ENCODE measurements around the gene FAM168B. TPM values are rescaled to one million over a fixed set of nuclear protein-coding genes. Genes with fewer than 3 reads are reported as not detected.
"Not testable (repeated sequence)": the region's sequence is repeated elsewhere in the genome, so short reads cannot be mapped to it uniquely, and the experiment has no call there.

Gene FAM168B
- total RNA-seq, 5 donors from 2014 or later (not counting 1 experiment from before 2014, with no cell fraction given) = 61.7 to 84.0 (median 73.3) TPM

DNA sequence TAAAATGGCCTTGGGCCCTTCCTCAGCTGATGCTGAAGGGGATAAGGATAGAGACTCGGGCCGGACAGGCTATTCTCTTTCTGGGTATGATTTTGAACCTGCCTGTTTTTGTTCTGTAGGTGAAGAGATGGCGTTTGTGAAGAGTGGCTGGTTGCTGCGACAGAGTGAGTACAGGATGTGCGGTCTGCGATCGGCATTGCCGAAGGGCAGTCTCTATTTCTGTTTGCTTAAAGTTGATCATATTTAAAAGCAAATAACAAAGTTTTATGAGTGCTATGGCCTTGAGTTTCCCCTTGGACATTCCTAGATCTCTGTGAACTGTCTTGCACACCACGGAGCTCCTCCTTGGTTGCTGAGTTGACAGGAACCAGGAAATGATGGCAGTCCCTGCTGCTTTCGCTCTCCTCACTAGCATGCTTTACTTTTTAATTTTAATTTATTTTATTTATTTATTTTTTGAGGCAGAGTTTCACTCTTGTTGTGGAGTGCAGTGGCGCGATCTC is 27.6 kb upstream of the FAM168B start:
- Histone ChIP-seq H3K27me3 (replicated peaks in 1 of 2; ENCODE audit: control insufficient read depth in 2 of 2, extremely low read depth in 1 of 2, insufficient read depth in 2 of 2, low read length in 1 of 2) (no peaks in the 10 kb centered on the region), H3K9me3 (no peaks in the 10 kb centered on the region), H3K27ac (ENCODE audit: low read length) (no peak overlapping the region), H3K4me3 (ENCODE audit: control insufficient read depth in 1 of 2, extremely low read depth in 1 of 2, low read length in 1 of 2) (no peak overlapping the region), H3K4me1 (ENCODE audit: control insufficient read depth in 1 of 2, extremely low read depth in 1 of 2, insufficient read depth in 2 of 2, low read length in 2 of 2) (peaks cover 0 to 9% of the 10 kb centered on the region in 2 experiments), H3K36me3 (ENCODE audit: control insufficient read depth in 2 of 2, extremely low read depth in 1 of 2, insufficient read depth in 1 of 2, low read length in 1 of 2) (peaks cover 2 to 47% of the 10 kb centered on the region in 2 donors)
- ChIA-PET POLR2A (no interaction called here), CTCF (no interaction called here)
- Mint-ChIP-seq H3K4me1 (peaks cover 32 to 38% (median 36%) of the 10 kb centered on the region in 3 donors), H3K27me3 (no peaks in the 10 kb centered on the region), H3K4me3 (no peak overlapping the region), H3K9me3 (no peaks in the 10 kb centered on the region), H3K27ac (no peak overlapping the region), H3K36me3 (peaks cover 50% of the 10 kb centered on the region)
- ATAC-seq (replicated peaks in 1 of 4) (no peak), DNase-seq (no peak)
- WGBS (ENCODE audit: insufficient coverage) = 98% methylated on average over 9 of the region's 12 CpGs

DNA sequence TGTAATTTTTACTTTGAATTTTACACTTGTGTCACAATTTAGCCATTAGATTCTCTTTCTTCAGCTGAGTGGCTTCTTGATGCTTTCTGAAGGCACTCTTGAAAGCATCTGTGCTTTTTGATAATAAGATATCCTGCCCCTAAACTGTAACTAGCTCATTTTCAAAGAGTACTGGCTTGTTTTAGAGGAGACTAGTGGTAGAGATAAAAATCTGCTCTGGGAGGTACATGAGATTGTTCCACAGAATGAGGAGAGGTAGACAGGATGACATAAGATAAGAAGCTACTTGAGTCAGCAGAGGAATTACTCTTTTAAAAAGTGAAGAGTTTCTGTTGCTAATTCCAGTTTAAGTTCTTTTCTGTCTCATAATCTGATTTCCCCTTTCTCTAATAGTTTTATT is 22.5 kb upstream of the FAM168B start:
- CTCF ChIA-PET = interaction anchor here in 1 of 2 donors (0.8 kb wide), 1 partner anchor 12 kb away, joined by 3 read pairs; no protein-coding TSS in a partner anchor
- H3K4me1 Mint-ChIP-seq = peaks cover 76 to 78% (median 77%) of the 10 kb centered on the region in 3 donors
- Histone ChIP-seq H3K27me3 (replicated peaks in 1 of 2; ENCODE audit: control insufficient read depth in 2 of 2, extremely low read depth in 1 of 2, insufficient read depth in 2 of 2, low read length in 1 of 2) (no peaks in the 10 kb centered on the region), H3K36me3 (ENCODE audit: control insufficient read depth in 2 of 2, extremely low read depth in 1 of 2, insufficient read depth in 1 of 2, low read length in 1 of 2) (peaks cover 5 to 12% of the 10 kb centered on the region in 2 donors), H3K4me1 (ENCODE audit: control insufficient read depth in 1 of 2, extremely low read depth in 1 of 2, insufficient read depth in 2 of 2, low read length in 2 of 2) (peaks cover 11 to 25% of the 10 kb centered on the region in 2 experiments), H3K4me3 (ENCODE audit: control insufficient read depth in 1 of 2, extremely low read depth in 1 of 2, low read length in 1 of 2) (no peak overlapping the region), H3K27ac (ENCODE audit: low read length) (no peak overlapping the region), H3K9me3 (no peaks in the 10 kb centered on the region)
- POLR2A ChIA-PET = interaction anchor here in 1 of 2 donors (0.6 to 0.8 kb wide), 2 partner anchors 12 to 23 kb away, joined by 3 to 4 read pairs; partner anchors contain the start of gene FAM168B
- no peaks in the 10 kb centered on the region for H3K9me3 Mint-ChIP-seq
- H3K27me3 Mint-ChIP-seq = no peaks in the 10 kb centered on the region
- H3K27ac Mint-ChIP-seq = peak overlapping the region in 1 of 2 donors; percentile 44
- DNase-seq (no peak), ATAC-seq (replicated peaks in 1 of 4) (peak in 2 of 4 experiments; percentile 43 to 62)
- peaks cover 39% of the 10 kb centered on the region for H3K36me3 Mint-ChIP-seq
- H3K4me3 Mint-ChIP-seq = no peak overlapping the region

DNA sequence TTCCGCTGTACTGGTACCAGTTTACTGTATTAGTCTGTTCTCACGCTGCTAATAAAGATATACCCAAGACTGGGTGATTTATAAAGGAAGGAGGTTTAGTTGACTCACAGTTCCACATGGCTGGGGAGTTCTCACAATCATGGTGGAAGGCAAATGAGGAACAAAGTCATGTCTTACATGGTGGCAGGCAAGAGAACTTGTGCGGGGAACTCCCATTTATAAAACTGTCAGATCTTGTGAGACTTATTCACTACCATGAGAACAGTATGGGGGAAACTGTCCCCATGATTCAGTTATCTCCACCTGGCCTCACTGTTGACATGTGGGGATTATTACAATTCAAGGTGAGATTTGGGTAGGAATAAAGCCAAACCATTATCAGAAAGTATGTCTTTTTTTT is 21.7 kb upstream of the FAM168B start:
- H3K27ac ChIP-seq (ENCODE audit: low read length); H3K9me3 ChIP-seq; H3K27me3 ChIP-seq (replicated peaks in 1 of 2; ENCODE audit: control insufficient read depth in 2 of 2, extremely low read depth in 1 of 2, insufficient read depth in 2 of 2, low read length in 1 of 2); H3K27ac Mint-ChIP-seq; H3K9me3 Mint-ChIP-seq; H3K4me3 ChIP-seq (ENCODE audit: control insufficient read depth in 1 of 2, extremely low read depth in 1 of 2, low read length in 1 of 2); DNase-seq; CTCF ChIA-PET; ATAC-seq (replicated peaks in 1 of 4); H3K4me3 Mint-ChIP-seq; H3K27me3 Mint-ChIP-seq: not testable (repeated sequence)
- POLR2A ChIA-PET = interaction anchor here in 1 of 2 donors (0.6 to 0.8 kb wide), 2 partner anchors 11 to 22 kb away, joined by 3 to 4 read pairs; partner anchors contain the start of gene FAM168B
- Mint-ChIP-seq H3K4me1 (peaks cover 79 to 83% (median 81%) of the 10 kb centered on the region in 3 donors), H3K36me3 (peaks cover 42% of the 10 kb centered on the region)
- Histone ChIP-seq H3K4me1 (ENCODE audit: control insufficient read depth in 1 of 2, extremely low read depth in 1 of 2, insufficient read depth in 2 of 2, low read length in 2 of 2) (peaks cover 11 to 25% of the 10 kb centered on the region in 2 experiments), H3K36me3 (ENCODE audit: control insufficient read depth in 2 of 2, extremely low read depth in 1 of 2, insufficient read depth in 1 of 2, low read length in 1 of 2) (peaks cover 5 to 12% of the 10 kb centered on the region in 2 donors)
- no CpG with 5 or more reads among the region's 3 CpGs for WGBS (ENCODE audit: insufficient coverage)

DNA sequence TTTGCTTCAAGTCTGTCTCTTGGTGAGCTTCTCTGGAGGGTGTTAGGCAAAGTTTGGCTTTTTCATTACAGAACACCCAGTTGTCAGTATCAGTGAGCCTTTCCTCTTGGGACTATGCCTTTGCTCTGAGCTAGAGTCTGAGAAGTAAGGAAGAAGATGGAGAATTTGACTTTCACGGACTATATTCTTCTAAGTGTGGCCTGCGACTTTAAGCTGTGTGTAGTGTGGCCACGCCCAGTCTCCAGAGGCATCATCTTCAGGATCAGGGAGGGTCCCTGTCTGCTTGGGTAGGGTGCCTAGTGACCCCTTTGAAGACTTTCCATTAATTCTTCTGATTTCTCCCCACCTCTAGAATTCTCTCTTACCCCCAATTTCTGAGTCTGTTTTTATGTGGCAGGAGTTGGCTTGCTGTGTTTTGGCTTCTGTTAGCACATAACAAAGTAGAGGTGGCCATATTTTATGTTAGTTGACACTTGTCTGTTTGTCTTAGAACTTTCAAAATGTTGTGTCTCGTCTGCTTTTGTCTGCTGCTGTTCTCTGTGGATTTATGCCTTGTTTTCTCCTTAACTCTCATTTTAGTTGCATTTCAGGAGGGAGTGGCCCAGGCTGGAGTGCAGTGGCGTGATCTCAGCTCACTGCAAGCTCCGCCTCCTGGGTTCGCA is 20.4 kb upstream of the FAM168B start:
- H3K36me3 ChIP-seq (ENCODE audit: control insufficient read depth in 2 of 2, extremely low read depth in 1 of 2, insufficient read depth in 1 of 2, low read length in 1 of 2) = peaks cover 5 to 14% of the 10 kb centered on the region in 2 donors
- POLR2A ChIA-PET = no interaction called here

DNA sequence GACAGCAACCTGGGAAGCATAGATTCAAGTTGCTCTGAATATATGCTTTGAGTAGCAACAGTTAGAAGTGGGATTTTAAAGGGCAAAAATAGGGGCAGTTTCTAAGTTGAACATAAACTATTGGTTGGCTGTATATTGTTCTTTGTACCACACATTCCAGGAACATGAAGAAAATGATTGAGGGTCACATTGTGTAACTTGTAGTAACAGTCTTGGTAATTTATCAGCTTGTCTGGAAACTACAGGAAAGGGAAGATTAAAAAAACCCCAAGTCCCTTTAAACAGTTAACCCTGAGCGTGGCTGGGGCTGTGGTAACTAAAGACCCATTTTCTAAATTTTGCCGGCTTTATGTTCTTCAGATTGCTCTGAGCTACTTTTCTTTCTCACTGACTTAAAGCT is 19.3 kb upstream of the FAM168B start:
- Histone ChIP-seq H3K4me1 (ENCODE audit: control insufficient read depth in 1 of 2, extremely low read depth in 1 of 2, insufficient read depth in 2 of 2, low read length in 2 of 2) (peaks cover 11 to 20% of the 10 kb centered on the region in 2 experiments), H3K27ac (ENCODE audit: low read length) (no peak overlapping the region), H3K36me3 (ENCODE audit: control insufficient read depth in 2 of 2, extremely low read depth in 1 of 2, insufficient read depth in 1 of 2, low read length in 1 of 2) (peaks cover 5 to 14% of the 10 kb centered on the region in 2 donors), H3K4me3 (ENCODE audit: control insufficient read depth in 1 of 2, extremely low read depth in 1 of 2, low read length in 1 of 2) (no peak overlapping the region), H3K9me3 (no peaks in the 10 kb centered on the region), H3K27me3 (replicated peaks in 1 of 2; ENCODE audit: control insufficient read depth in 2 of 2, extremely low read depth in 1 of 2, insufficient read depth in 2 of 2, low read length in 1 of 2) (no peaks in the 10 kb centered on the region)
- no peak for DNase-seq
- Mint-ChIP-seq H3K4me3 (peak overlapping the region in 1 of 3 donors; percentile 54), H3K27ac (no peak overlapping the region), H3K27me3 (no peaks in the 10 kb centered on the region), H3K4me1 (peaks cover 80 to 81% (median 81%) of the 10 kb centered on the region in 3 donors), H3K9me3 (no peaks in the 10 kb centered on the region), H3K36me3 (peaks cover 41% of the 10 kb centered on the region)
- ChIA-PET POLR2A (no interaction called here), CTCF (interaction anchor here in 1 of 2 donors (0.5 kb wide), 1 partner anchor 703 kb away, joined by 7 read pairs; no protein-coding TSS in a partner anchor)
- no peak for ATAC-seq (replicated peaks in 1 of 4)
- WGBS (ENCODE audit: insufficient coverage) = 67% methylated on average over 2 of the region's 2 CpGs

More for the DNA sequence above, 20.4 kb upstream of the FAM168B start:
- DNase-seq (no peak), ATAC-seq (replicated peaks in 1 of 4) (no peak)
- Mint-ChIP-seq H3K4me3 (peak overlapping the region in 1 of 3 donors; percentile 54), H3K27ac (peak overlapping the region in 1 of 2 donors; percentile 34), H3K4me1 (peaks cover 79 to 82% (median 79%) of the 10 kb centered on the region in 3 donors), H3K36me3 (peaks cover 44% of the 10 kb centered on the region), H3K27me3 (no peaks in the 10 kb centered on the region), H3K9me3 (no peaks in the 10 kb centered on the region)
- peaks cover 11 to 20% of the 10 kb centered on the region in 2 experiments for H3K4me1 ChIP-seq (ENCODE audit: control insufficient read depth in 1 of 2, extremely low read depth in 1 of 2, insufficient read depth in 2 of 2, low read length in 2 of 2)
- no peaks in the 10 kb centered on the region for H3K9me3 ChIP-seq
- 100% methylated on average over 4 of the region's 7 CpGs for WGBS (ENCODE audit: insufficient coverage)
- no peak overlapping the region for H3K27ac ChIP-seq (ENCODE audit: low read length)
- CTCF ChIA-PET = no interaction called here
- H3K4me3 ChIP-seq (ENCODE audit: control insufficient read depth in 1 of 2, extremely low read depth in 1 of 2, low read length in 1 of 2) = no peak overlapping the region
- no peaks in the 10 kb centered on the region for H3K27me3 ChIP-seq (replicated peaks in 1 of 2; ENCODE audit: control insufficient read depth in 2 of 2, extremely low read depth in 1 of 2, insufficient read depth in 2 of 2, low read length in 1 of 2)

DNA sequence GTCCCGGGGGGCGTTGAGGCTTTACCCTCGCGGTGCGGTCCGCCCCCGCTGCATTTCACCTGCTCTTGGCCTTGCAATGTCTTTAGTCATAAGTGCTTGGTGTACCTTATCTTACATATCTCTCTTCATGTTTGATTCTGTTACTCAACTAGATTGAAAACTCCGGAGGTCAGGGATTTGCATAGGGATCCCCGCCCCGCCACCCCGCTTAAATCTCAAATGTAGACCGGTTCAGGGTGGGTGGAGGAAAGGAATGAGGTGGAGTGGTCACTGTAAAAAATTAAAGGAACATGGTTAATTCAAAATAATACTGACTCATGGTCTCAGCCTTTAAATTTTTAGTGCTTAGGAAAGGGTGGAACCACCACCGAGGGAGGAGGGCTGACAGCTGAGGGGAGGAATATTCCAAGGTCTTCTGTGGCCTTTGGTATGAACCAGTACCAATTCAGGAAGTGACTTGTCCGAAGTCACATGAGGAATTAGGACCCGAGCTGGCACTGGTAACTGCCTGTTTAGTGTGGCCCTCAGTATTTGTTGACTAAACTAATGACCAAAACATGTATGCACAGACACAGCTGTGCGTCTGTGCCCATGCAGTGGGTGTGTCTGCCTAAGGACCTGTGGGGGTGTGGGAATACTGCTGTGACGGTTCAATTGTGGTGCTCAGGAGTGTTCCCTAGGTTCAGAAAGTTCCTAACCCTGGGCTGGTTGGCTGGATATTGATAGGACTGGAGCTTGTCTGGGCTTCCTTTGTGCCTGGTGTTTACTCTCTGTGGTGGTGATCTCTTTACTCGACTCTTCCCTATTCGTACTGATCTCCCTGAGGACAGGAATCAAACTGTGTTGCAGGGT is 12.9 kb upstream of the FAM168B start:
- H3K4me3 Mint-ChIP-seq = peak overlapping the region; percentile 88 to 99 (median 96)
- ATAC-seq (replicated peaks in 1 of 4) = peak in 3 of 4 experiments; percentile 2 to 9 (median 4)
- Histone ChIP-seq H3K9me3 (no peaks in the 10 kb centered on the region), H3K4me1 (ENCODE audit: control insufficient read depth in 1 of 2, extremely low read depth in 1 of 2, insufficient read depth in 2 of 2, low read length in 2 of 2) (peaks cover 18 to 33% of the 10 kb centered on the region in 2 experiments), H3K4me3 (ENCODE audit: control insufficient read depth in 1 of 2, extremely low read depth in 1 of 2, low read length in 1 of 2) (peak overlapping the region; percentile 88 to 99), H3K36me3 (ENCODE audit: control insufficient read depth in 2 of 2, extremely low read depth in 1 of 2, insufficient read depth in 1 of 2, low read length in 1 of 2) (peaks cover 0 to 5% of the 10 kb centered on the region in 2 donors), H3K27ac (ENCODE audit: low read length) (no peak overlapping the region), H3K27me3 (replicated peaks in 1 of 2; ENCODE audit: control insufficient read depth in 2 of 2, extremely low read depth in 1 of 2, insufficient read depth in 2 of 2, low read length in 1 of 2) (no peaks in the 10 kb centered on the region)
- ChIA-PET CTCF (interaction anchor here in 1 of 2 donors (2.0 kb wide), 1 partner anchor 13 kb away, joined by 16 read pairs; the partner anchor contains the start of gene FAM168B), POLR2A (no interaction called here)
- WGBS (ENCODE audit: insufficient coverage) = 13% methylated on average over 10 of the region's 19 CpGs
- peak overlapping the region; percentile 94 to 96 for H3K27ac Mint-ChIP-seq
- H3K9me3 Mint-ChIP-seq = no peaks in the 10 kb centered on the region
- DNase-seq = peak in 5 of 35 experiments; percentile 1 to 23 (median 11)
- no peaks in the 10 kb centered on the region for H3K27me3 Mint-ChIP-seq
- H3K4me1 Mint-ChIP-seq = peaks cover 62 to 65% (median 63%) of the 10 kb centered on the region in 3 donors
- H3K36me3 Mint-ChIP-seq = peaks cover 16% of the 10 kb centered on the region
